DOHH2 (cell line): Measurements from ENCODE around the gene PCDHB7.
"Not testable (repeated sequence)": the region's sequence is repeated elsewhere in the genome, so short reads cannot be mapped to it uniquely, and the experiment has no call there.

Experiments
- H3F3A ChIP-seq: fragments of 200-600 bp; sonication (generic), shearing (Covaris generic); 2 replicates; pipeline ENCODE4 v1.6.0; 2016; ENCODE audit warnings: antibody characterized with exemption, mild to moderate bottlenecking; ENCODE audit not compliant: control insufficient read depth, insufficient read depth
- H3K27ac ChIP-seq: fragments of 200-600 bp; sonication (generic); 2 replicates; pipeline ENCODE4 v1.5.1; 2014; ENCODE audit warnings: low read depth, mild to moderate bottlenecking, low read length, moderate library complexity
- H3K27me3 ChIP-seq: fragments of 200-600 bp; sonication (generic); 2 replicates; pipeline ENCODE4 v1.6.1; 2014; ENCODE audit warnings: mild to moderate bottlenecking, low read length, mixed read lengths; ENCODE audit not compliant: control insufficient read depth
- H3K36me3 ChIP-seq: fragments of 200-600 bp; sonication (generic); 2 replicates; pipeline ENCODE4 v1.6.1; 2014; ENCODE audit warnings: mild to moderate bottlenecking, low read length, moderate library complexity, mixed read lengths; ENCODE audit not compliant: control insufficient read depth
- H3K4me1 ChIP-seq: fragments of 200-600 bp; sonication (generic); 2 replicates; pipeline ENCODE4 v1.6.1; 2014; ENCODE audit warnings: mild to moderate bottlenecking, low read length, mixed read lengths; ENCODE audit not compliant: control insufficient read depth
- H3K4me2 ChIP-seq: fragments of 200-600 bp; sonication (generic); 2 replicates; pipeline ENCODE4 v1.6.0; 2014; ENCODE audit warnings: mild to moderate bottlenecking, low read length, moderate library complexity
- H3K4me3 ChIP-seq: fragments of 200-600 bp; sonication (generic); 2 replicates; pipeline ENCODE4 v1.5.1; 2014; ENCODE audit warnings: mild to moderate bottlenecking, low read length, mixed read lengths
- H3K79me2 ChIP-seq: fragments of 200-600 bp; sonication (generic); 2 replicates; pipeline ENCODE4 v1.6.1; 2014; ENCODE audit warnings: mild to moderate bottlenecking, low read length, mixed read lengths; ENCODE audit not compliant: control insufficient read depth
- H3K9me2 ChIP-seq: fragments of 200-600 bp; sonication (generic); replicated peaks from 2 replicates; pipeline ENCODE4 v1.6.1; 2014; ENCODE audit warnings: mild to moderate bottlenecking, low read length, mixed read lengths; ENCODE audit not compliant: control insufficient read depth
- H3K9me3 ChIP-seq: fragments of 200-600 bp; sonication (generic); 2 replicates; pipeline ENCODE4 v1.6.1; 2014; ENCODE audit warnings: antibody characterized with exemption, low read length, mixed read lengths; ENCODE audit not compliant: control insufficient read depth, insufficient read depth
- H4K20me1 ChIP-seq: fragments of 200-600 bp; sonication (generic); 2 replicates; pipeline ENCODE4 v1.6.0; 2014; ENCODE audit warnings: low read depth, mild to moderate bottlenecking, antibody characterized with exemption, low read length, moderate library complexity; ENCODE audit not compliant: control insufficient read depth, insufficient read depth
- EZH2phosphoT487 ChIP-seq: fragments of 200-600 bp; sonication (generic); IDR thresholded peaks from 2 replicates; pipeline ENCODE4 v1.6.1; 2017; ENCODE audit warnings: borderline replicate concordance, mild to moderate bottlenecking, antibody characterized with exemption, low read length, moderate library complexity, mixed read lengths
- TF ChIP-seq, protein P1 (sequence below): fragments of 200-600 bp; sonication (generic); IDR thresholded peaks from one replicate; pipeline ENCODE4 v1.5.1; 2014; ENCODE audit warnings: antibody characterized with exemption, mild to moderate bottlenecking, low read depth, low read length; ENCODE audit not compliant: poor library complexity, severe bottlenecking

Gene PCDHB7

GRCh38 chr5:141135030-141135717, 37.3 kb upstream of the PCDHB7 start, which contains the start of gene PCDHB5:
Gene PCDHB5, plus strand, starts transcription at chr5:141135206. Its CDS starts 229 bp downstream, at chr5:141135435.
- Histone ChIP-seq H3K9me2 (no peaks in the 10 kb centered on the region), H3K27me3 (no peaks in the 10 kb centered on the region), H3K27ac (no peak within 1 kb of the TSS), H3F3A (no peaks in the 10 kb centered on the region), H3K79me2 (no peaks in the 10 kb centered on the region), H3K4me1 (no peaks in the 10 kb centered on the region), H3K36me3 (no peaks in the 10 kb centered on the region), H4K20me1 (no peaks in the 10 kb centered on the region), H3K4me3 (no peak within 1 kb of the TSS), H3K9me3 (no peaks in the 10 kb centered on the region; the same call in 1 of the 2 replicates), H3K4me2 (no peak within 1 kb of the TSS)
- no peak for TF ChIP-seq EZH2phosphoT487
- TF ChIP-seq, protein P1, sequence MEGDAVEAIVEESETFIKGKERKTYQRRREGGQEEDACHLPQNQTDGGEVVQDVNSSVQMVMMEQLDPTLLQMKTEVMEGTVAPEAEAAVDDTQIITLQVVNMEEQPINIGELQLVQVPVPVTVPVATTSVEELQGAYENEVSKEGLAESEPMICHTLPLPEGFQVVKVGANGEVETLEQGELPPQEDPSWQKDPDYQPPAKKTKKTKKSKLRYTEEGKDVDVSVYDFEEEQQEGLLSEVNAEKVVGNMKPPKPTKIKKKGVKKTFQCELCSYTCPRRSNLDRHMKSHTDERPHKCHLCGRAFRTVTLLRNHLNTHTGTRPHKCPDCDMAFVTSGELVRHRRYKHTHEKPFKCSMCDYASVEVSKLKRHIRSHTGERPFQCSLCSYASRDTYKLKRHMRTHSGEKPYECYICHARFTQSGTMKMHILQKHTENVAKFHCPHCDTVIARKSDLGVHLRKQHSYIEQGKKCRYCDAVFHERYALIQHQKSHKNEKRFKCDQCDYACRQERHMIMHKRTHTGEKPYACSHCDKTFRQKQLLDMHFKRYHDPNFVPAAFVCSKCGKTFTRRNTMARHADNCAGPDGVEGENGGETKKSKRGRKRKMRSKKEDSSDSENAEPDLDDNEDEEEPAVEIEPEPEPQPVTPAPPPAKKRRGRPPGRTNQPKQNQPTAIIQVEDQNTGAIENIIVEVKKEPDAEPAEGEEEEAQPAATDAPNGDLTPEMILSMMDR = peak; percentile 26

DNA sequence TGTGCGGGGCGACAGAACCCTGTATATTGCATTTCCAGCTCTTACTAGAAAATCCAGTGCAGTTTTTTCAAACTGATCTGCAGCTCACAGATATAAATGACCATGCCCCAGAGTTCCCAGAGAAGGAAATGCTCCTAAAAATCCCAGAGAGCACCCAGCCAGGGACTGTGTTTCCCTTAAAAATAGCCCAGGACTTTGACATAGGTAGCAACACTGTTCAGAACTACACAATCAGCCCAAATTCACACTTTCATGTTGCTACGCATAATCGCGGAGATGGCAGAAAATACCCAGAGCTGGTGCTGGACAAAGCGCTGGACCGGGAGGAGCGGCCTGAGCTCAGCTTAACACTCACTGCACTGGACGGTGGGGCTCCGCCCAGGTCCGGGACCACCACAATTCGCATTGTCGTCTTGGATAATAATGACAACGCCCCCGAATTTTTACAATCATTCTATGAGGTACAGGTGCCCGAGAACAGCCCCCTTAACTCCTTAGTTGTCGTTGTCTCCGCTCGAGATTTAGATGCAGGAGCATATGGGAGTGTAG, 36.7 kb upstream of the PCDHB7 start:
- no peaks in the 10 kb centered on the region for H3K4me1 ChIP-seq
- no peaks in the 10 kb centered on the region for H3K79me2 ChIP-seq
- H3K4me2 ChIP-seq = no peak overlapping the region
- TF ChIP-seq, protein P1 = no peak
- TF ChIP-seq EZH2phosphoT487 = no peak
- H3K36me3 ChIP-seq = no peaks in the 10 kb centered on the region
- H3K9me2 ChIP-seq = no peaks in the 10 kb centered on the region
- H3F3A ChIP-seq = no peaks in the 10 kb centered on the region
- H3K27ac ChIP-seq = no peak overlapping the region
- H3K4me3 ChIP-seq = no peak overlapping the region
- H3K27me3 ChIP-seq = no peaks in the 10 kb centered on the region
- H3K9me3 ChIP-seq = no peaks in the 10 kb centered on the region; the same call in 1 of the 2 replicates
- no peaks in the 10 kb centered on the region for H4K20me1 ChIP-seq

- not testable (repeated sequence) for H4K20me1 ChIP-seq, H3K4me1 ChIP-seq, H3F3A ChIP-seq, H3K36me3 ChIP-seq, H3K4me3 ChIP-seq, H3K79me2 ChIP-seq, H3K27ac ChIP-seq, H3K9me3 ChIP-seq, H3K9me2 ChIP-seq, H3K4me2 ChIP-seq, H3K27me3 ChIP-seq
These were observed 35.1 kb upstream of the PCDHB7 start for GRCh38 chr5:141137346-141137745.

GRCh38 chr5:141149812-141150211, 22.6 kb upstream of the PCDHB7 start, which contains the start of gene PCDHB6:
Gene PCDHB6, plus strand, starts transcription at chr5:141150057. Its CDS starts 201 bp downstream, at chr5:141150258.
- Histone ChIP-seq H4K20me1 (no peaks in the 10 kb centered on the region), H3K27ac (no peak within 1 kb of the TSS), H3K79me2 (no peaks in the 10 kb centered on the region), H3F3A (no peaks in the 10 kb centered on the region), H3K27me3 (no peaks in the 10 kb centered on the region), H3K36me3 (no peaks in the 10 kb centered on the region), H3K4me2 (no peak within 1 kb of the TSS), H3K4me1 (no peaks in the 10 kb centered on the region), H3K9me2 (no peaks in the 10 kb centered on the region), H3K4me3 (no peak within 1 kb of the TSS), H3K9me3 (no peaks in the 10 kb centered on the region)
- TF ChIP-seq, protein P1 = peak; percentile 44
- no peak for TF ChIP-seq EZH2phosphoT487
